ENCODE data around the gene MOV10. TPM values are rescaled to one million over a fixed set of nuclear protein-coding genes. Genes with fewer than 3 reads are reported as not detected.

MOV10 gene
- total RNA-seq, 1 donor from 2014 or later = 53.0 TPM

DNA sequence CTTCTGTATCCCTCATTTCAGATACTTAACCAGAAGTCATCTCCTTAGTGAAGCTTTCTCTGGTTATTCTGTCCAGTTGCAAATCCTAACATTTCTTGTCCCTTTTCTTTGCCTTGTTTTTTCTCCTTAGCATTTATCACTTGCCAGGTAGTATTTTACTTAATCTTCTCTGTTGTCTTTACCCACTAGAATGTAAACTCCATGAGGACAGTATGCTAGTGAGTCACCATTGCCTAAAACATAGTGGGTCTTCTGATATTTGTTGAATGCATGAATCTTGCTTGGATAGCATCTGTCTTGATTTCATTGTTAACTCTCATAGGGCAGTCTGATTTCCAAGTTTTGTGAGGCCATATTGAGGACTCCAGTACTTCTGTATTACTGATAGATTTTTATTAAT lies 45.2 kb upstream of the MOV10 start:
- Histone ChIP-seq H3K4me3 (no peak overlapping the region), H3K4me1 (peaks cover 77% of the 10 kb centered on the region), H3K27me3 (no peaks in the 10 kb centered on the region), H3K27ac (no peak overlapping the region), H3K36me3 (no peaks in the 10 kb centered on the region), H3K9me3 (no peaks in the 10 kb centered on the region)
- intact Hi-C loops (cut with DNase I) = no loop called here
- TF ChIP-seq POLR2A (IDR thresholded peaks at IDR 0.05) (no peak), POLR2AphosphoS5 (IDR thresholded peaks at IDR 0.05; ENCODE audit: insufficient read depth in 1 of 2, low read depth in 1 of 2) (no peak)
- TF ChIP-seq, protein P1, sequence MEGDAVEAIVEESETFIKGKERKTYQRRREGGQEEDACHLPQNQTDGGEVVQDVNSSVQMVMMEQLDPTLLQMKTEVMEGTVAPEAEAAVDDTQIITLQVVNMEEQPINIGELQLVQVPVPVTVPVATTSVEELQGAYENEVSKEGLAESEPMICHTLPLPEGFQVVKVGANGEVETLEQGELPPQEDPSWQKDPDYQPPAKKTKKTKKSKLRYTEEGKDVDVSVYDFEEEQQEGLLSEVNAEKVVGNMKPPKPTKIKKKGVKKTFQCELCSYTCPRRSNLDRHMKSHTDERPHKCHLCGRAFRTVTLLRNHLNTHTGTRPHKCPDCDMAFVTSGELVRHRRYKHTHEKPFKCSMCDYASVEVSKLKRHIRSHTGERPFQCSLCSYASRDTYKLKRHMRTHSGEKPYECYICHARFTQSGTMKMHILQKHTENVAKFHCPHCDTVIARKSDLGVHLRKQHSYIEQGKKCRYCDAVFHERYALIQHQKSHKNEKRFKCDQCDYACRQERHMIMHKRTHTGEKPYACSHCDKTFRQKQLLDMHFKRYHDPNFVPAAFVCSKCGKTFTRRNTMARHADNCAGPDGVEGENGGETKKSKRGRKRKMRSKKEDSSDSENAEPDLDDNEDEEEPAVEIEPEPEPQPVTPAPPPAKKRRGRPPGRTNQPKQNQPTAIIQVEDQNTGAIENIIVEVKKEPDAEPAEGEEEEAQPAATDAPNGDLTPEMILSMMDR (IDR thresholded peaks at IDR 0.05) = no peak
- no peak for DNase-seq (ENCODE audit: extremely low spot score in 2 of 2)

DNA sequence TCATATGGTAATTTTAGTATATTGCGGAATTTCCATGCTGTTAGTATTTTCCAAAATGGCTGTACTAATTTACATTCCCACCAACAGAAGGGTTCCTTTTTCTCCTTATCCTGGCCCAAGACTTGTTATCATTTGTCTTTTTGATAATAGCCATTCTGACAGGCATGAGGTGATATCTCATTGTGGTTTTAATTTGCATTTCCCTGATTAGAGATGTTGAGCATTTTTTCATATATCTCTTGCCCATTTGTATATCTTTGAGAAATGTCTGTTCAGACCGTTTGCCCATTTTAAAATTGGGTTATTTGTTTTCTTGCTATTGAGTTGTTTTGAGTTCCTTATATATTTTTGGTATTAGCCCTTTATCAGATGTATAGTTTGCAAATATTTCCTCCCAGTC lies 40.8 kb upstream of the MOV10 start:
- H3K36me3 ChIP-seq = no peaks in the 10 kb centered on the region
- intact Hi-C loops (cut with DNase I) = no loop called here
- no peak for DNase-seq (ENCODE audit: extremely low spot score in 2 of 2)
- H3K9me3 ChIP-seq = no peaks in the 10 kb centered on the region
- no peak overlapping the region for H3K4me3 ChIP-seq
- H3K27me3 ChIP-seq = no peaks in the 10 kb centered on the region
- H3K27ac ChIP-seq = no peak overlapping the region
- H3K4me1 ChIP-seq = peaks cover 75% of the 10 kb centered on the region
- TF ChIP-seq POLR2AphosphoS5 (IDR thresholded peaks at IDR 0.05; ENCODE audit: insufficient read depth in 1 of 2, low read depth in 1 of 2) (no peak), POLR2A (IDR thresholded peaks at IDR 0.05) (no peak)
- TF ChIP-seq, protein P1 (IDR thresholded peaks at IDR 0.05) = no peak

- peaks cover 71% of the 10 kb centered on the region for H3K4me1 ChIP-seq
- no peak overlapping the region for H3K27ac ChIP-seq
- H3K9me3 ChIP-seq = no peaks in the 10 kb centered on the region
- H3K4me3 ChIP-seq = no peak overlapping the region
- intact Hi-C loops (cut with DNase I) = no loop called here
- H3K36me3 ChIP-seq = no peaks in the 10 kb centered on the region
- no peaks in the 10 kb centered on the region for H3K27me3 ChIP-seq
- DNase-seq (ENCODE audit: extremely low spot score in 2 of 2) = no peak
- TF ChIP-seq POLR2AphosphoS5 (IDR thresholded peaks at IDR 0.05; ENCODE audit: insufficient read depth in 1 of 2, low read depth in 1 of 2) = no peak
- no peak for TF ChIP-seq POLR2A (IDR thresholded peaks at IDR 0.05)
- TF ChIP-seq, protein P1 (IDR thresholded peaks at IDR 0.05) = no peak
These were observed 40.1 kb upstream of the MOV10 start for GRCh38 chr1:112634367-112634766.

DNA sequence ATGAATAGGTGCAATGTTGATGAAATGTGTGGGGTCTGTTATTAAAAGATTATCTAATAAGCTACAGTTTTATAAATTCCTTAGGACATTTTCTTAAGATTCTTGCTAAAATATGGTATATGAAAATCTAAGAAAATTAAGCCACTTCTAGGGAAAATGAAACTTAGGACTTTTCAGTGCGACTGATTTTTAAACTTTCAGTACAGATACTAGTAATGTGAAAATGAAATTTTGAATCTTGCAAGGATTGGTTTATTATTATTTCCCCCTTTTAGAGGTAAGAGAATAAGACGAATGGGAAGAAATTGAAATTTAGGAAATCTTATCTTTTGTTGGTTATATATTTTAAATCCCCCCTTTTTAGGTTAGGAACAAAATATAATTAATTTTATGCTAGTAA lies 38.4 kb upstream of the MOV10 start:
- Histone ChIP-seq H3K27ac (no peak overlapping the region), H3K4me3 (no peak overlapping the region), H3K9me3 (no peaks in the 10 kb centered on the region), H3K36me3 (no peaks in the 10 kb centered on the region), H3K27me3 (no peaks in the 10 kb centered on the region), H3K4me1 (peaks cover 57% of the 10 kb centered on the region)
- intact Hi-C loops (cut with DNase I) = no loop called here
- DNase-seq (ENCODE audit: extremely low spot score in 2 of 2) = no peak
- TF ChIP-seq, protein P1 (IDR thresholded peaks at IDR 0.05) = no peak
- no peak for TF ChIP-seq POLR2AphosphoS5 (IDR thresholded peaks at IDR 0.05; ENCODE audit: insufficient read depth in 1 of 2, low read depth in 1 of 2)
- no peak for TF ChIP-seq POLR2A (IDR thresholded peaks at IDR 0.05)

- no peak for DNase-seq (ENCODE audit: extremely low spot score in 2 of 2)
- Histone ChIP-seq H3K27me3 (no peaks in the 10 kb centered on the region), H3K36me3 (no peaks in the 10 kb centered on the region), H3K27ac (no peak overlapping the region), H3K9me3 (no peaks in the 10 kb centered on the region), H3K4me3 (no peak overlapping the region), H3K4me1 (peaks cover 56% of the 10 kb centered on the region)
- intact Hi-C loops (cut with DNase I) = no loop called here
- TF ChIP-seq POLR2AphosphoS5 (IDR thresholded peaks at IDR 0.05; ENCODE audit: insufficient read depth in 1 of 2, low read depth in 1 of 2) (no peak), POLR2A (IDR thresholded peaks at IDR 0.05) (no peak)
- TF ChIP-seq, protein P1 (IDR thresholded peaks at IDR 0.05) = no peak
These were observed 37.7 kb upstream of the MOV10 start for GRCh38 chr1:112636597-112637253.
